CD4-positive, alpha-beta T cell treated with Interleukin-6 for 4 hours (primary cell): ENCODE results near the gene PDE8B.

Experiments used
- DNase-seq: peaks from one replicate; pipeline ENCODE4 v3.0.0-alpha.2; 2020; ENCODE audit warnings: mixed read lengths

Gene PDE8B

GRCh38 chr5:77326986-77327734, 116.7 kb downstream of the PDE8B start:
- DNase-seq: no peak

GRCh38 chr5:77328930-77329647, 118.6 kb downstream of the PDE8B start:
- no peak for DNase-seq

- no peak for DNase-seq
Observed at GRCh38 chr5:77329664-77330430, 119.4 kb downstream of the PDE8B start.

- no peak for DNase-seq
Observed at GRCh38 chr5:77333036-77333435, 122.6 kb downstream of the PDE8B start.

GRCh38 chr5:77333451-77334123, 123.1 kb downstream of the PDE8B start:
- DNase-seq: no peak

- DNase-seq: no peak
Observed at GRCh38 chr5:77337246-77337645, 126.8 kb downstream of the PDE8B start.

GRCh38 chr5:77337686-77338085, 127.2 kb downstream of the PDE8B start:
- DNase-seq: no peak

- DNase-seq: no peak
Observed at GRCh38 chr5:77339337-77339890, 128.9 kb downstream of the PDE8B start.

- no peak for DNase-seq
Observed at GRCh38 chr5:77343165-77343564, 132.7 kb downstream of the PDE8B start.

- DNase-seq: no peak
Observed at GRCh38 chr5:77347435-77348098, 137.1 kb downstream of the PDE8B start.

- DNase-seq: no peak
Observed at GRCh38 chr5:77353251-77353650, 142.8 kb downstream of the PDE8B start.

- no peak for DNase-seq
Observed at GRCh38 chr5:77354454-77354853, 144.0 kb downstream of the PDE8B start.

- no peak for DNase-seq
Observed at GRCh38 chr5:77355080-77355479, 144.6 kb downstream of the PDE8B start.

- DNase-seq: no peak
Observed at GRCh38 chr5:77355751-77356150, 145.3 kb downstream of the PDE8B start.

GRCh38 chr5:77356740-77357139, 146.3 kb downstream of the PDE8B start:
- peak; percentile 4 for DNase-seq

GRCh38 chr5:77358255-77359205, 148.1 kb downstream of the PDE8B start:
- no peak for DNase-seq

- DNase-seq: no peak
Observed at GRCh38 chr5:77359231-77359630, 148.8 kb downstream of the PDE8B start.

GRCh38 chr5:77360381-77360780, 149.9 kb downstream of the PDE8B start:
- DNase-seq: no peak

- no peak for DNase-seq
Observed at GRCh38 chr5:77360973-77361372, 150.5 kb downstream of the PDE8B start.

GRCh38 chr5:77366717-77367500, 156.4 kb downstream of the PDE8B start:
- DNase-seq: no peak
